ENCODE measurements around the gene BEST1. TPM values are rescaled to one million over a fixed set of nuclear protein-coding genes. Genes with fewer than 3 reads are reported as not detected.

BEST1 gene
- polyA plus RNA-seq, 1 donor from 2014 or later, result 6.4 TPM

- Histone ChIP-seq H3K27ac (ENCODE audit: low read length) (no peak overlapping the region), H3F3A (ENCODE audit: insufficient read depth, low read length, poor library complexity, severe bottlenecking) (no peaks in the 10 kb centered on the region), H3K9me2 (ENCODE audit: insufficient read depth, low read length) (no peaks in the 10 kb centered on the region), H3K9me3 (ENCODE audit: low read length) (no peaks in the 10 kb centered on the region), H3K36me3 (ENCODE audit: insufficient read depth, low read length) (no peaks in the 10 kb centered on the region), H3K9ac (ENCODE audit: low read length) (no peak overlapping the region), H2AFZ (ENCODE audit: low read depth, low read length) (no peak overlapping the region), H3K4me3 (ENCODE audit: low read length) (no peak overlapping the region), H3K79me2 (replicated peaks; ENCODE audit: insufficient read depth, low read length) (no peaks in the 10 kb centered on the region), H3K4me2 (ENCODE audit: low read length) (no peak overlapping the region), H4K20me1 (ENCODE audit: insufficient read depth) (no peaks in the 10 kb centered on the region), H3K27me3 (ENCODE audit: insufficient read depth, low read depth, low read length) (peaks cover 24% of the 10 kb centered on the region)
- TF ChIP-seq POLR2AphosphoS5 (IDR thresholded peaks at IDR 0.05), result no peak
- TF ChIP-seq SMC3 (conservative IDR thresholded peaks at IDR 0.05; ENCODE audit: poor library complexity), result no peak
- TF ChIP-seq, protein P1, sequence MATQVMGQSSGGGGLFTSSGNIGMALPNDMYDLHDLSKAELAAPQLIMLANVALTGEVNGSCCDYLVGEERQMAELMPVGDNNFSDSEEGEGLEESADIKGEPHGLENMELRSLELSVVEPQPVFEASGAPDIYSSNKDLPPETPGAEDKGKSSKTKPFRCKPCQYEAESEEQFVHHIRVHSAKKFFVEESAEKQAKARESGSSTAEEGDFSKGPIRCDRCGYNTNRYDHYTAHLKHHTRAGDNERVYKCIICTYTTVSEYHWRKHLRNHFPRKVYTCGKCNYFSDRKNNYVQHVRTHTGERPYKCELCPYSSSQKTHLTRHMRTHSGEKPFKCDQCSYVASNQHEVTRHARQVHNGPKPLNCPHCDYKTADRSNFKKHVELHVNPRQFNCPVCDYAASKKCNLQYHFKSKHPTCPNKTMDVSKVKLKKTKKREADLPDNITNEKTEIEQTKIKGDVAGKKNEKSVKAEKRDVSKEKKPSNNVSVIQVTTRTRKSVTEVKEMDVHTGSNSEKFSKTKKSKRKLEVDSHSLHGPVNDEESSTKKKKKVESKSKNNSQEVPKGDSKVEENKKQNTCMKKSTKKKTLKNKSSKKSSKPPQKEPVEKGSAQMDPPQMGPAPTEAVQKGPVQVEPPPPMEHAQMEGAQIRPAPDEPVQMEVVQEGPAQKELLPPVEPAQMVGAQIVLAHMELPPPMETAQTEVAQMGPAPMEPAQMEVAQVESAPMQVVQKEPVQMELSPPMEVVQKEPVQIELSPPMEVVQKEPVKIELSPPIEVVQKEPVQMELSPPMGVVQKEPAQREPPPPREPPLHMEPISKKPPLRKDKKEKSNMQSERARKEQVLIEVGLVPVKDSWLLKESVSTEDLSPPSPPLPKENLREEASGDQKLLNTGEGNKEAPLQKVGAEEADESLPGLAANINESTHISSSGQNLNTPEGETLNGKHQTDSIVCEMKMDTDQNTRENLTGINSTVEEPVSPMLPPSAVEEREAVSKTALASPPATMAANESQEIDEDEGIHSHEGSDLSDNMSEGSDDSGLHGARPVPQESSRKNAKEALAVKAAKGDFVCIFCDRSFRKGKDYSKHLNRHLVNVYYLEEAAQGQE (IDR thresholded peaks at IDR 0.05; ENCODE audit: borderline replicate concordance), result no peak
- no peak for TF ChIP-seq EZH2 (IDR thresholded peaks at IDR 0.05; ENCODE audit: borderline replicate concordance, insufficient read depth, low read length, poor library complexity, severe bottlenecking)
- TF ChIP-seq RAD21 (conservative IDR thresholded peaks at IDR 0.05), result no peak
- TF ChIP-seq, protein P2, sequence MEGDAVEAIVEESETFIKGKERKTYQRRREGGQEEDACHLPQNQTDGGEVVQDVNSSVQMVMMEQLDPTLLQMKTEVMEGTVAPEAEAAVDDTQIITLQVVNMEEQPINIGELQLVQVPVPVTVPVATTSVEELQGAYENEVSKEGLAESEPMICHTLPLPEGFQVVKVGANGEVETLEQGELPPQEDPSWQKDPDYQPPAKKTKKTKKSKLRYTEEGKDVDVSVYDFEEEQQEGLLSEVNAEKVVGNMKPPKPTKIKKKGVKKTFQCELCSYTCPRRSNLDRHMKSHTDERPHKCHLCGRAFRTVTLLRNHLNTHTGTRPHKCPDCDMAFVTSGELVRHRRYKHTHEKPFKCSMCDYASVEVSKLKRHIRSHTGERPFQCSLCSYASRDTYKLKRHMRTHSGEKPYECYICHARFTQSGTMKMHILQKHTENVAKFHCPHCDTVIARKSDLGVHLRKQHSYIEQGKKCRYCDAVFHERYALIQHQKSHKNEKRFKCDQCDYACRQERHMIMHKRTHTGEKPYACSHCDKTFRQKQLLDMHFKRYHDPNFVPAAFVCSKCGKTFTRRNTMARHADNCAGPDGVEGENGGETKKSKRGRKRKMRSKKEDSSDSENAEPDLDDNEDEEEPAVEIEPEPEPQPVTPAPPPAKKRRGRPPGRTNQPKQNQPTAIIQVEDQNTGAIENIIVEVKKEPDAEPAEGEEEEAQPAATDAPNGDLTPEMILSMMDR (IDR thresholded peaks at IDR 0.05; ENCODE audit: poor library complexity, severe bottlenecking), result no peak
- TF ChIP-seq EP300 (conservative IDR thresholded peaks at IDR 0.05; ENCODE audit: poor library complexity, severe bottlenecking), result no peak
- no peak for TF ChIP-seq MXI1 (conservative IDR thresholded peaks at IDR 0.05; ENCODE audit: poor library complexity, severe bottlenecking)
- TF ChIP-seq TAF1 (IDR thresholded peaks at IDR 0.05; ENCODE audit: low read depth), result no peak
Measured at GRCh38 chr11:61956191-61957020, 6.3 kb downstream of the BEST1 start.

- Histone ChIP-seq H3K79me2 (replicated peaks; ENCODE audit: insufficient read depth, low read length) (no peaks in the 10 kb centered on the region), H3K4me2 (ENCODE audit: low read length) (no peak overlapping the region), H3K27ac (ENCODE audit: low read length) (no peak overlapping the region), H4K20me1 (ENCODE audit: insufficient read depth) (no peaks in the 10 kb centered on the region), H3K9ac (ENCODE audit: low read length) (no peak overlapping the region), H3K36me3 (ENCODE audit: insufficient read depth, low read length) (no peaks in the 10 kb centered on the region), H3K9me3 (ENCODE audit: low read length) (no peaks in the 10 kb centered on the region), H3K9me2 (ENCODE audit: insufficient read depth, low read length) (no peaks in the 10 kb centered on the region), H3K4me3 (ENCODE audit: low read length) (no peak overlapping the region), H2AFZ (ENCODE audit: low read depth, low read length) (no peak overlapping the region), H3F3A (ENCODE audit: insufficient read depth, low read length, poor library complexity, severe bottlenecking) (no peaks in the 10 kb centered on the region), H3K27me3 (ENCODE audit: insufficient read depth, low read depth, low read length) (peaks cover 24% of the 10 kb centered on the region)
- no peak for TF ChIP-seq RAD21 (conservative IDR thresholded peaks at IDR 0.05)
- no peak for TF ChIP-seq SMC3 (conservative IDR thresholded peaks at IDR 0.05; ENCODE audit: poor library complexity)
- TF ChIP-seq, protein P2 (IDR thresholded peaks at IDR 0.05; ENCODE audit: poor library complexity, severe bottlenecking), result no peak
- no peak for TF ChIP-seq TAF1 (IDR thresholded peaks at IDR 0.05; ENCODE audit: low read depth)
- no peak for TF ChIP-seq MXI1 (conservative IDR thresholded peaks at IDR 0.05; ENCODE audit: poor library complexity, severe bottlenecking)
- TF ChIP-seq POLR2AphosphoS5 (IDR thresholded peaks at IDR 0.05), result no peak
- TF ChIP-seq, protein P1 (IDR thresholded peaks at IDR 0.05; ENCODE audit: borderline replicate concordance), result no peak
- TF ChIP-seq EP300 (conservative IDR thresholded peaks at IDR 0.05; ENCODE audit: poor library complexity, severe bottlenecking), result no peak
- no peak for TF ChIP-seq EZH2 (IDR thresholded peaks at IDR 0.05; ENCODE audit: borderline replicate concordance, insufficient read depth, low read length, poor library complexity, severe bottlenecking)
Measured at GRCh38 chr11:61957021-61957770, 7.0 kb downstream of the BEST1 start.
